ENCODE data around the gene PRKAR1B. TPM values are rescaled to one million over a fixed set of nuclear protein-coding genes. Genes with fewer than 3 reads are reported as not detected.

PRKAR1B gene
- total RNA-seq, 2 experiments from 2014 or later, result 22.5 to 41.6 TPM

DNA sequence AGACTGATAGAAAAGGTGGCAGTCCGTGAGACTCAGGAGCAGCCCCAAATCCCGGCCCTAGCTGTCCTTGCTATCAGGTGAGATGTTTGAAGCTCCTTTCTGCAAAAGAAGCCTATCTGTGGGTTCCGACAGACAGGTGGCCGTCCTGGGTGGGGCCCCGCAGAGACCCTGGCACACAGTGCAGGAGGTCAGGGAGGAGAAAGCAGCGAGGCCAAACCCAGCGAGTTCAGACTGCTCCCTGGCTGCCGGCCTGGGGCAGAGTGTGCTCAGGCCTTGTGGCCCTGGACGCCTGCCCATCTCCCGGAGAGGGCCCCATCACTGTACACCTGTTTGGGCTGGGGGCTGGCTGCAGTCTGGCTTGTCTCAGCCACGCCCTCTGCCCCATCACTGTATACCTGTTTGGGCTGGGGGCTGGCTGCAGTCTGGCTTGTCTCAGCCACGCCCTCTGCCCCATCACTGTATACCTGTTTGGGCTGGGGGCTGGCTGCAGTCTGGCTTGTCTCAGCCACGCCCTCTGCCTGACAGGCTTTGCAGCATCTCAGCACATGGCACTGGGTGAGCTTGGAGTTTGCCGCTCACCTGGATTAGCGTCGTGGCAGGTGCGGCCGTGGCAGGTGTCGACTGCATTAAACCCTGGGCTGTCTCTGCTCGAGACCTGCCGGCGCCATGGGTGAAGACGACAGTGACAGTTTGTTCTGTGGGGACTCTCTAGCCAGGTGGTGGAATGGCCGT is 11.8 kb upstream of the PRKAR1B start:
- Histone ChIP-seq H3K9me3 (ENCODE audit: low read length) (peaks cover 29% of the 10 kb centered on the region), H3K4me2 (ENCODE audit: low read length) (no peak overlapping the region), H3K4me3 (ENCODE audit: low read depth, low read length, poor library complexity, severe bottlenecking) (no peak overlapping the region), H3K4me1 (ENCODE audit: insufficient read depth, low read length, poor library complexity, severe bottlenecking) (no peaks in the 10 kb centered on the region), H2AFZ (ENCODE audit: low read length) (no peak overlapping the region), H3K36me3 (ENCODE audit: insufficient read depth, low read length) (peaks cover 85% of the 10 kb centered on the region), H3K27ac (ENCODE audit: low read depth, low read length, poor library complexity, severe bottlenecking) (no peak overlapping the region), H3K9me2 (ENCODE audit: insufficient read depth, low read length) (no peaks in the 10 kb centered on the region), H3K79me2 (ENCODE audit: insufficient read depth, low read depth, low read length) (peaks cover 50% of the 10 kb centered on the region), H4K20me1 (ENCODE audit: insufficient read depth, low read length) (no peaks in the 10 kb centered on the region)
- intact Hi-C loops (cut with micrococcal nuclease; ENCODE audit: unreplicated experiment), result no loop called here
- TF ChIP-seq EZH2phosphoT487 (IDR thresholded peaks at IDR 0.05; ENCODE audit: borderline replicate concordance, low read depth, low read length), result no peak
- TF ChIP-seq, protein P1, sequence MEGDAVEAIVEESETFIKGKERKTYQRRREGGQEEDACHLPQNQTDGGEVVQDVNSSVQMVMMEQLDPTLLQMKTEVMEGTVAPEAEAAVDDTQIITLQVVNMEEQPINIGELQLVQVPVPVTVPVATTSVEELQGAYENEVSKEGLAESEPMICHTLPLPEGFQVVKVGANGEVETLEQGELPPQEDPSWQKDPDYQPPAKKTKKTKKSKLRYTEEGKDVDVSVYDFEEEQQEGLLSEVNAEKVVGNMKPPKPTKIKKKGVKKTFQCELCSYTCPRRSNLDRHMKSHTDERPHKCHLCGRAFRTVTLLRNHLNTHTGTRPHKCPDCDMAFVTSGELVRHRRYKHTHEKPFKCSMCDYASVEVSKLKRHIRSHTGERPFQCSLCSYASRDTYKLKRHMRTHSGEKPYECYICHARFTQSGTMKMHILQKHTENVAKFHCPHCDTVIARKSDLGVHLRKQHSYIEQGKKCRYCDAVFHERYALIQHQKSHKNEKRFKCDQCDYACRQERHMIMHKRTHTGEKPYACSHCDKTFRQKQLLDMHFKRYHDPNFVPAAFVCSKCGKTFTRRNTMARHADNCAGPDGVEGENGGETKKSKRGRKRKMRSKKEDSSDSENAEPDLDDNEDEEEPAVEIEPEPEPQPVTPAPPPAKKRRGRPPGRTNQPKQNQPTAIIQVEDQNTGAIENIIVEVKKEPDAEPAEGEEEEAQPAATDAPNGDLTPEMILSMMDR (conservative IDR thresholded peaks at IDR 0.05; ENCODE audit: low read length), result no peak
- ChIA-PET POLR2A (no interaction called here), CTCF (ENCODE audit: unreplicated experiment) (no interaction called here)
- no TSS peak for BruUV-seq (replicated peaks)
- no peak for DNase-seq (ENCODE audit: low spot score)

DNA sequence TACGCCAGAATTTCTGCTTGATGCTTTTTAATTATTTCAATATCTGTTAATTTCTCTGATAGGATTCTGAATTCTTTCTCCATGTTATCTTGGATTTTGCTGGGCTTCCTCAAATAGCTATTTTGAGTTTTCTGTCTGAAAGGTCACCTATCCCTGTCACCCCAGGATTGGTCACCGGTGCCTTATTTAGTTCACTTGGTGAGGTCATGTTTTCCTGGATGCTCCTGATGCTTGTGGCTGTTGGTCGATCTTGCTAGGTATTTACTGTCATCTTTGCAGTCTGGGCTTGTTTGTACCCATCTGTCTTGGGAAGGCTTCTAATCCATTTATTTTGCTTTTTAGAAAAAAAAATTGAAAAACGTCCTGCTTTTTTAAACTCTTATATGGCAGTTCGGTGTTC is 11.2 kb upstream of the PRKAR1B start:
- H4K20me1 ChIP-seq (ENCODE audit: insufficient read depth, low read length), result no peaks in the 10 kb centered on the region
- H3K9me3 ChIP-seq (ENCODE audit: low read length), result peaks cover 35% of the 10 kb centered on the region
- intact Hi-C loops (cut with micrococcal nuclease; ENCODE audit: unreplicated experiment), result no loop called here
- POLR2A ChIA-PET, result no interaction called here
- no peaks in the 10 kb centered on the region for H3K4me1 ChIP-seq (ENCODE audit: insufficient read depth, low read length, poor library complexity, severe bottlenecking)
- no peaks in the 10 kb centered on the region for H3K9me2 ChIP-seq (ENCODE audit: insufficient read depth, low read length)
- no peak overlapping the region for H2AFZ ChIP-seq (ENCODE audit: low read length)
- no peak overlapping the region for H3K27ac ChIP-seq (ENCODE audit: low read depth, low read length, poor library complexity, severe bottlenecking)
- TF ChIP-seq EZH2phosphoT487 (IDR thresholded peaks at IDR 0.05; ENCODE audit: borderline replicate concordance, low read depth, low read length), result no peak
- no peak for DNase-seq (ENCODE audit: low spot score)
- no peak overlapping the region for H3K4me3 ChIP-seq (ENCODE audit: low read depth, low read length, poor library complexity, severe bottlenecking)
- BruUV-seq (replicated peaks), result no TSS peak
- peaks cover 55% of the 10 kb centered on the region for H3K79me2 ChIP-seq (ENCODE audit: insufficient read depth, low read depth, low read length)
- H3K36me3 ChIP-seq (ENCODE audit: insufficient read depth, low read length), result peaks cover 88% of the 10 kb centered on the region
- H3K4me2 ChIP-seq (ENCODE audit: low read length), result no peak overlapping the region
- CTCF ChIA-PET (ENCODE audit: unreplicated experiment), result no interaction called here

DNA sequence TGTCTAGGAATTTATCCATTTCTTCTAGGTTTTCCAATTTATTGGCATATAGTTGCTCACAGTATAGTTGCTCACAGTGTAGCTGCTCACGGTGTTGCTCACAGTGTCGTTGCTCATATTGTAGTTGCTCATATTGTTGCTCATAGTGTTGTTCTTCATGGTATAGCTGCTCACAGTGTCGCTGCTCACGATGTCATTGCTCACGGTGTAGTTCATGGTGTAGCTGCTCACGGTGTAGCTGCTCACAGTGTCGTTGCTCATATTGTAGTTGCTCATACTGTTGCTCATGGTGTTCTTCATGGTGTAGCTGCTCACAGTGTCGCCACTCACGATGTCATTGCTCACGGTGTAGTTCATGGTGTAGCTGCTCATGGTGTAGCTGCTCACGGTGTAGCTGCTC is 7.7 kb upstream of the PRKAR1B start:
- no TSS peak for BruUV-seq (replicated peaks)
- Histone ChIP-seq H3K27ac (ENCODE audit: low read depth, low read length, poor library complexity, severe bottlenecking) (no peak overlapping the region), H2AFZ (ENCODE audit: low read length) (no peak overlapping the region), H3K4me2 (ENCODE audit: low read length) (no peak overlapping the region), H3K4me1 (ENCODE audit: insufficient read depth, low read length, poor library complexity, severe bottlenecking) (no peaks in the 10 kb centered on the region), H3K4me3 (ENCODE audit: low read depth, low read length, poor library complexity, severe bottlenecking) (no peak overlapping the region), H3K36me3 (ENCODE audit: insufficient read depth, low read length) (peaks cover 93% of the 10 kb centered on the region), H4K20me1 (ENCODE audit: insufficient read depth, low read length) (no peaks in the 10 kb centered on the region), H3K9me2 (ENCODE audit: insufficient read depth, low read length) (no peaks in the 10 kb centered on the region), H3K9me3 (ENCODE audit: low read length) (peaks cover 35% of the 10 kb centered on the region), H3K79me2 (ENCODE audit: insufficient read depth, low read depth, low read length) (peaks cover 62% of the 10 kb centered on the region)
- TF ChIP-seq EZH2phosphoT487 (IDR thresholded peaks at IDR 0.05; ENCODE audit: borderline replicate concordance, low read depth, low read length), result no peak
- TF ChIP-seq, protein P1 (conservative IDR thresholded peaks at IDR 0.05; ENCODE audit: low read length), result no peak
- DNase-seq (ENCODE audit: low spot score), result no peak
- CTCF ChIA-PET (ENCODE audit: unreplicated experiment), result interaction anchor here (0.6 kb wide), 1 partner anchor 586 kb away, joined by 3 read pairs; no protein-coding TSS in a partner anchor
- POLR2A ChIA-PET, result no interaction called here
- intact Hi-C loops (cut with micrococcal nuclease; ENCODE audit: unreplicated experiment), result no loop called here
